CD4-positive, alpha-beta T cell (primary cell): ENCODE measurements around the gene CIAO2A. TPM values are rescaled to one million over a fixed set of nuclear protein-coding genes. Genes with fewer than 3 reads are reported as not detected.

ENCODE experiments used
- ATAC-seq: fragments of 200-7000 bp; cut with Tn5 transposase; one replicate; pipeline ENCODE4 v1.10.0; 2022; ENCODE audit warnings: mild to moderate bottlenecking; ENCODE audit not compliant: poor library complexity
- CTCF ChIA-PET: fragments of 350-600 bp; sonication (Branson Sonifier 250); formaldehyde crosslinking; loops from one replicate; lab custom pipeline; 2021; ENCODE audit warnings: antibody characterized with exemption, inconsistent platforms; lab: Charles Lee
- POLR2A ChIA-PET: fragments of 350-600 bp; sonication (Branson Sonifier 250); formaldehyde crosslinking; loops from one replicate; lab custom pipeline; 2021; ENCODE audit warnings: antibody characterized with exemption, inconsistent platforms; lab: Charles Lee
- DNase-seq, 14 experiments: peaks; one replicate each; pipeline ENCODE4 v3.0.0-alpha.2; 2013 to 2020; ENCODE audit warnings: mixed read lengths in 2 of 14
- H3K27ac ChIP-seq, 2 donors: one replicate each; pipeline versions ENCODE4 v1.5.1 to v1.7.0; 2013; ENCODE audit warnings: low read length in 2 of 2, low read depth in 1 of 2, mild to moderate bottlenecking in 1 of 2
- H3K27me3 ChIP-seq, 2 experiments: 1 replicate in 1 of 2; 2 replicates in 1 of 2; pipeline versions ENCODE4 v1.6.1 to v1.7.0; 2013; ENCODE audit warnings: low read length in 2 of 2, control low read depth in 1 of 2, mild to moderate bottlenecking in 1 of 2, moderate library complexity in 1 of 2; ENCODE audit not compliant: insufficient read depth in 2 of 2, control insufficient read depth in 1 of 2
- H3K36me3 ChIP-seq: one replicate; pipeline ENCODE4 v1.6.1; 2013; ENCODE audit warnings: low read length, control low read depth; ENCODE audit not compliant: insufficient read depth
- H3K4me1 ChIP-seq: one replicate; pipeline ENCODE4 v1.6.1; 2013; ENCODE audit warnings: low read length, control low read depth; ENCODE audit not compliant: insufficient read depth
- H3K4me3 ChIP-seq: one replicate; pipeline ENCODE4 v1.5.1; 2013; ENCODE audit warnings: mild to moderate bottlenecking, low read length, moderate library complexity
- H3K9me3 ChIP-seq, 2 experiments: 1 replicate in 1 of 2; 2 replicates in 1 of 2; pipeline versions ENCODE4 v1.6.1 to v1.7.0; 2013; ENCODE audit warnings: low read length in 2 of 2, mild to moderate bottlenecking in 2 of 2, control low read depth in 1 of 2, moderate library complexity in 1 of 2; ENCODE audit not compliant: control insufficient read depth in 1 of 2, insufficient read depth in 1 of 2
- H3K27ac Mint-ChIP-seq: one replicate; pipeline ENCODE4 v1.8.0; 2020; ENCODE audit warnings: mixed read lengths
- H3K27me3 Mint-ChIP-seq: one replicate; pipeline ENCODE4 v1.8.0; 2021; ENCODE audit warnings: mixed read lengths
- H3K36me3 Mint-ChIP-seq: one replicate; pipeline ENCODE4 v1.8.0; 2021; ENCODE audit warnings: low read depth, mixed read lengths
- H3K4me1 Mint-ChIP-seq: one replicate; pipeline ENCODE4 v1.8.0; 2021; ENCODE audit warnings: low read depth, mixed read lengths
- H3K4me3 Mint-ChIP-seq: one replicate; pipeline ENCODE4 v1.8.0; 2020; ENCODE audit warnings: mild to moderate bottlenecking, mixed read lengths
- H3K9me3 Mint-ChIP-seq: one replicate; pipeline ENCODE4 v1.8.0; 2020; ENCODE audit warnings: mixed read lengths
- intact Hi-C, 2 experiments: fragments of 100-400 bp; cut with DNase I in 1 of 2; cut with micrococcal nuclease in 1 of 2; formaldehyde crosslinking; loops; one replicate each; pipeline versions ENCODE4 v1.15.1 to v1.9.0; 2023 to 2025; cut with DNase I, micrococcal nuclease
- total RNA-seq, 174 experiments: library from RNA in 2 of 174; stranded (reverse) in 2 of 174; gene quantifications; one replicate each; pipeline ENCODE4 v1.2.3 and lab custom pipeline; 2021 to 2026
- TF ChIP-seq, protein P1 (sequence below): fragments of 200-600 bp; IDR thresholded peaks from one replicate; pipeline ENCODE4 v1.8.0; 2022; ENCODE audit warnings: antibody characterized with exemption, mild to moderate bottlenecking

Gene CIAO2A
- total RNA-seq, 2 experiments from 2014 or later = 10.9 to 12.2 TPM

DNA sequence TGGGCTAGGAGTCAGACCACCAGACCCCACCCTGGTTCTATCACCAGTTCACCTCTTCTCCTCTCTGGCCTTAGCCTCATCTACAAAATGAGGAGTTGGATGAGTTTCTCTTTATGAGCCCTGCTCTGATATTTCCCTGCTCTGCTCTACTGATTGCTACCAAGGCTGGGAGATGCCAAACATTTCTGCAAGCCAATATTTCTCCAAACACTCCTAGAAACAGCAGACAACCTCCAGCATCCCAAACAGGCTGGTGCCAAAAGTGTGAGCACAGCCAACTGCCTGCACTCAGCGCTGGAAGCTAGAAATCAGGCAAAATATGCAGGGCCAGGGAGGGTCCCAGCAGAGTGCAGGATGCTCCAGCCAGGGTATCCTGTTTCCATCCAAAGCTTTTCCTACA is 58.1 kb downstream of the CIAO2A start:
- Histone ChIP-seq H3K9me3 (no peaks in the 10 kb centered on the region), H3K27ac (no peak overlapping the region), H3K4me1 (no peaks in the 10 kb centered on the region), H3K27me3 (no peaks in the 10 kb centered on the region), H3K36me3 (no peaks in the 10 kb centered on the region), H3K4me3 (no peak overlapping the region)
- ATAC-seq (no peak), DNase-seq (no peak)
- peaks cover 8% of the 10 kb centered on the region for H3K4me1 Mint-ChIP-seq
- H3K36me3 Mint-ChIP-seq = no peaks in the 10 kb centered on the region
- TF ChIP-seq, protein P1, sequence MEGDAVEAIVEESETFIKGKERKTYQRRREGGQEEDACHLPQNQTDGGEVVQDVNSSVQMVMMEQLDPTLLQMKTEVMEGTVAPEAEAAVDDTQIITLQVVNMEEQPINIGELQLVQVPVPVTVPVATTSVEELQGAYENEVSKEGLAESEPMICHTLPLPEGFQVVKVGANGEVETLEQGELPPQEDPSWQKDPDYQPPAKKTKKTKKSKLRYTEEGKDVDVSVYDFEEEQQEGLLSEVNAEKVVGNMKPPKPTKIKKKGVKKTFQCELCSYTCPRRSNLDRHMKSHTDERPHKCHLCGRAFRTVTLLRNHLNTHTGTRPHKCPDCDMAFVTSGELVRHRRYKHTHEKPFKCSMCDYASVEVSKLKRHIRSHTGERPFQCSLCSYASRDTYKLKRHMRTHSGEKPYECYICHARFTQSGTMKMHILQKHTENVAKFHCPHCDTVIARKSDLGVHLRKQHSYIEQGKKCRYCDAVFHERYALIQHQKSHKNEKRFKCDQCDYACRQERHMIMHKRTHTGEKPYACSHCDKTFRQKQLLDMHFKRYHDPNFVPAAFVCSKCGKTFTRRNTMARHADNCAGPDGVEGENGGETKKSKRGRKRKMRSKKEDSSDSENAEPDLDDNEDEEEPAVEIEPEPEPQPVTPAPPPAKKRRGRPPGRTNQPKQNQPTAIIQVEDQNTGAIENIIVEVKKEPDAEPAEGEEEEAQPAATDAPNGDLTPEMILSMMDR = no peak
- H3K27me3 Mint-ChIP-seq = no peaks in the 10 kb centered on the region
- no peak overlapping the region for H3K27ac Mint-ChIP-seq
- ChIA-PET CTCF (interaction anchor here (1.8 kb wide), 1 partner anchor 82 kb away, joined by 4 read pairs; no protein-coding TSS in a partner anchor), POLR2A (no interaction called here)
- intact Hi-C loops = no loop called here
- no peak overlapping the region for H3K4me3 Mint-ChIP-seq
- no peaks in the 10 kb centered on the region for H3K9me3 Mint-ChIP-seq

DNA sequence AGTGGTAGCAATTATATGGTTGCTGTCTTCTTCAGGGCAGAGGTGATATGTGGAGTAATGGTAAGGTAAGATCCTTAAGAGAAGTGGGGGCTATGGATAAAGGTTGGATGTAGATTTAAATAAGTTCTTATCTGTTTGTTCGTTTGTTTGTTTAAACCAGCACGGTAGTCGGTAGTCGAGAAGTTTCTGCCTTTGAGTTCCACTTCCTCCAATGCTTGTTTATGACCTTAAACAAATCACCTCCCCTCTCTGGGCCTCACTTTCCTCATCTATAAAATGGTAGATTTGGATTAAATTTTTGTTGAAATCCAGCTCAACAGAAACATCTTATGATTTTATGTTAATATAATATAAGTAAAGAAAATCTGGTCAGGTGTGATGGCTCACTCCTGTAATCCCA is 59.1 kb downstream of the CIAO2A start:
- Mint-ChIP-seq H3K27me3 (no peaks in the 10 kb centered on the region), H3K27ac (no peak overlapping the region), H3K36me3 (no peaks in the 10 kb centered on the region), H3K4me3 (no peak overlapping the region), H3K4me1 (peaks cover 8% of the 10 kb centered on the region), H3K9me3 (no peaks in the 10 kb centered on the region)
- no peak overlapping the region for H3K4me3 ChIP-seq
- intact Hi-C loops = no loop called here
- H3K27me3 ChIP-seq = no peaks in the 10 kb centered on the region
- no peak overlapping the region for H3K27ac ChIP-seq
- TF ChIP-seq, protein P1 = no peak
- H3K4me1 ChIP-seq = no peaks in the 10 kb centered on the region
- no peak for DNase-seq
- CTCF ChIA-PET = interaction anchor here (1.1 kb wide), 1 partner anchor 12 kb away, joined by 5 read pairs; the partner anchor contains the start of gene DAPK2
- H3K9me3 ChIP-seq = no peaks in the 10 kb centered on the region
- POLR2A ChIA-PET = no interaction called here
- no peak for ATAC-seq
- H3K36me3 ChIP-seq = no peaks in the 10 kb centered on the region

DNA sequence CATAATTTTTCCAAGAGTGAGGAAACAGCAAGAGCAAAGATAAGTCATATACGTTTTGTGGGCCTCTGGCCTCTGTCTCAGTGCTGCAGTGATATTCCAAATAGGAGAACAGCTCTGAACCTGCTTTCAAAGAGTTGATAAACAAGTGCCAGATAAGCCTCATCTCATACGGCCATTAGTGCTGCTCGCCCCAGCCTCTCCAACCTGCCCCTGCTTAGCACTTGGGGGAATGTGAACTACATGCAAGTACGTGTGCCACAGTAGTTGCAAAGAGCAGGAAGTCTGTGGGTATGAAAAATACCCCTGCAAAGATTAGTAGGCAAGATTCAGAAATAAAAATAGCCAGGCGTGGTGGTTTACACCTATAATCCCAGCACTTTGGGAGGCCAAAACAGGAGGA is 61.3 kb downstream of the CIAO2A start:
- Mint-ChIP-seq H3K27ac (no peak overlapping the region), H3K36me3 (no peaks in the 10 kb centered on the region), H3K4me1 (peaks cover 8% of the 10 kb centered on the region), H3K9me3 (no peaks in the 10 kb centered on the region), H3K4me3 (no peak overlapping the region), H3K27me3 (no peaks in the 10 kb centered on the region)
- Histone ChIP-seq H3K27me3 (no peaks in the 10 kb centered on the region), H3K4me3 (no peak overlapping the region), H3K4me1 (no peaks in the 10 kb centered on the region), H3K27ac (no peak overlapping the region), H3K36me3 (no peaks in the 10 kb centered on the region), H3K9me3 (no peaks in the 10 kb centered on the region)
- ChIA-PET CTCF (no interaction called here), POLR2A (no interaction called here)
- TF ChIP-seq, protein P1 = no peak
- no peak for DNase-seq
- ATAC-seq = no peak
- intact Hi-C loops = no loop called here
